NCI-H446 (cell line): ENCODE results near the gene MYO3B.

Experiments
- DNase-seq, 2 experiments: peaks; one replicate each; lab custom pipeline; 2025; lab: John Stamatoyannopoulos, UW

MYO3B gene

GRCh38 chr2:170237572-170238120 is 59.7 kb downstream of the MYO3B start:
- DNase-seq, result no peak

GRCh38 chr2:170238776-170239175 is 60.8 kb downstream of the MYO3B start:
- no peak for DNase-seq

- DNase-seq, result no peak
Observed at GRCh38 chr2:170240629-170241028, 62.7 kb downstream of the MYO3B start.

DNA sequence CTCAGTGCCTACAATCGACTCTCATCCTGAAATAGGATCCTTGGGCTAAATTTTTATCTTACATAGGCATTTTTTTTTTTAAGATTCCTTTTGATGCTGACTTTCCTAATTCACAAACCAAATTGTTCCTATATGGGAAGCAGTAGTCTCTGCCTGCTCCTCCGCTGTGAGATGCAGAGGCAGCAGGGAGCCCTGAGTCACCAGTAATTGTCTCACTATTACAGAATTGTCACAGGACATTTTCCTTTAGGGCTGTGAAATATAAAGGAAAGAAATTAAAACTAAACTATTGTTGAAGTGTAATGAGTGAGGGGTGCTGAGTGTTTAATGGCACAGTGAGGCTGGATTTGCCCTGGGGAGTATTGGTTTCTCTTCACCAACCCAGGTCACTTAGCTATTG is 63.8 kb downstream of the MYO3B start:
- DNase-seq, result no peak

GRCh38 chr2:170243118-170243837 is 65.3 kb downstream of the MYO3B start:
- DNase-seq, result no peak

GRCh38 chr2:170243898-170244297 is 66.0 kb downstream of the MYO3B start:
- DNase-seq, result no peak

DNA sequence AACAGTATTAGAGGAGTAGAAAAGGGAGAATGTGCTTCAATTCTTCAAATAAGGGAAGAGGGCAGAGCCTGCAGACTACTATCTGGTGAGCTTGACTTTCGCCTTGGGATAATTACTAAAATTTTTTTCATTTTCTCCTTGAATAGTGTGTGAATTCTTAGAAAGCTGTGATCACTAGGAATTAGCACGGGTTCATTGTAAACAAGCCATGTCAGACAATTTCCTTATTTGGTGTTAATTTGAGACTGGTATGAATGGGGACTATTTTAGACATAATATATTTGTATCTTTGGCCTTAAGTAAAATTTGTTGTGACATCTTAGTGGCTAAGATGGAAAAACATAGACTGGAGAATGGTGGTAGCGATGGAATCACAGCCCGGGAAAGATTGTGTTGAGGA is 66.6 kb downstream of the MYO3B start:
- DNase-seq, result no peak

DNA sequence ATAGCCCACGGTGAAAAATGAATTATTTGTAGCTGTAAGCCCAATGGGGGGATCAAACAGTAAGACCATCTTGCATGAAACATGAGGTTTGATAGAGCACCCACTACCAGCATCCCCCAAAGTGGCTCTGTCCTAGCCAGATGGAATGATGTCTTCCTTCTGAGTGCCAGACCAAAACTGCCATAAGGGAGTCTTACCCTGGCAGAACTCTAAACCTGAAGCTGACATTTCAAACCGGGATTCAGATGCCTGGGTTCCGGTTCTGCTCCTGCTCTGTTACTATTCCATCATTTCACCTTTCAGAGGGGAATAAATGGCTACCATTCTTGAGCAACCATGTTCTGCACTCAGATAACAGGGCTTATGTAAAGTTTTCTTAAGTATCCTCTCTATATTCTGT is 67.4 kb downstream of the MYO3B start:
- no peak for DNase-seq

DNA sequence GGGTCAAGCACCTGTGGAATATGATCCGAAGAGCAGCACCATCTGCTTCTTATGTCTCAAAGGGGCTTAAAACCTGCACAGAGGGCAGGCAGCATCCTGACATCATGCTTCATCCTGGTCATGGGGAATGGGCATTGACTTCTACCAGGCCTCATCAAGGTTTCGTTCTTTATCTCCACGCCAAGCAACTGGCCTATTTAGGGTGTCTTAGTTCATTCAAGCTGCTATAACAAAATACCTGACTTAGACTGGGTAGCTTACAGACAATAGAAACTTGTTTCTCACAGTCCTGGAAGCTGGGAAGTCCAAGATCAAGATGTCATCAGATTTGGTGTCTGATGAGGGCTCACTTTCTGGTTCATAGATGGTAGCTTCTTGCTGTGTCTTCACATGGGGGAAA is 69.4 kb downstream of the MYO3B start:
- DNase-seq, result no peak

GRCh38 chr2:170247882-170248393 is 70.0 kb downstream of the MYO3B start:
- DNase-seq, result no peak

GRCh38 chr2:170248574-170249393 is 70.8 kb downstream of the MYO3B start:
- no peak for DNase-seq

GRCh38 chr2:170249761-170250160 is 71.8 kb downstream of the MYO3B start:
- DNase-seq, result no peak

GRCh38 chr2:170250584-170250983 is 72.6 kb downstream of the MYO3B start:
- no peak for DNase-seq

DNA sequence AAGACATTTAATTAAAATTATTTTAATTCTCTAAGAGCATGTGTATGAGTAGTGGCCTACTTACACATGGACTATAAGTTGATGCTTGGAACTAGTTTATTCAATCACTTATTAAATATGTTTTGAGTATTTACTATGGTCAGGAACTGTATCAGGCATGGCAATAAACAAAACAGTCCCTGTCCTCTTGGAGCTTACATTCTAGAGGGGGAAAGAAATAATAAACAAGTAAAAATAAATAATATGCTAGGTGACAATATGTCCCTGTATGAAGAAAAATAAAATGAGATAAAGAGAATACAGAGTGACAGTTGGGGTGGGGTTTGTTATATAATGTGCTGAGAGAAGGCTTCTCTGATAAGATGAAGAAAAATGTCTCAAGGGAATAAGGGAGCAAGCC is 74.5 kb downstream of the MYO3B start:
- DNase-seq, result no peak

- DNase-seq, result no peak
Observed at GRCh38 chr2:170253721-170254230, 75.8 kb downstream of the MYO3B start.

DNA sequence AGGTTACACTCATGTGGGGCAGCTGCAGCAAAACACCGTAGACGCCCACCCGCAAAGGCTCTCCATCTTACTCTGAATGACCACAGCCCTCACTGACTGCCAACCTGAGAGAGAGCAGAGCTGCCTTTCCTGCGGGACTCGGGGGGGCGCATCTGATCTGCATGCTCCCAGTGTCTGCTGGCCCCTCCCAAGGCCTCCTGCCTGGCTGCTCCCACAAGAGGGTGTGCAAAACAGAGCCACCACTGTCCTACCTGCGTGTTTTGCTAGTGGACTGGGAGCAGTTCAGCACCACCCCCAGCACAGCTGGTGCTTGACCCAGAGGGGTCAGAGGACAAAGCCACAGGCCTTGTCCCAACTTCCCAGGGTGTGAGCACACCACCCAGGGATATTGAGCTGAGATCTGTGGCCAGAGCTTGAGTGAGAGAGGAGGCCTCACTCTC is 76.4 kb downstream of the MYO3B start:
- no peak for DNase-seq

GRCh38 chr2:170255137-170255536 is 77.2 kb downstream of the MYO3B start:
- DNase-seq, result no peak

DNA sequence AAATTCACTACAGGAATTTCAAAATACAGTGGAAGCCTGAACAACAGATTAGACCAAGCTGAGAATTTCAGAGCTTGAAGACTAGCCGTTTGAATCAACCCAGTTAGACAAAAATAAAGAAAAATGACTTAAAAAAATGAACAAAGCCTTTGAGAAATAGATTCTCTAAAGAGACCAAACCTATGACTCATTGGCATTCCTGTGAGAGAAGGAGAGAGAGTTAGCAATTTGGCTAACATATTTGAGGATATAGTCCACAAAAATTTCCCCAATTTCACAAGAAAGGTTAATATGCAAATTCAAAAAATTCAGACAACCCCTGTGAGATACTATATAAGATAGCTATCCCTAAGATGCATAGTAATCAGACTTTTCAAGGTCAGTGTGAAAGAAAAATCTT is 78.0 kb downstream of the MYO3B start:
- DNase-seq, result no peak

- no peak for DNase-seq
Observed at GRCh38 chr2:170258382-170258781, 80.4 kb downstream of the MYO3B start.

- DNase-seq, result no peak
Observed at GRCh38 chr2:170260188-170260587, 82.2 kb downstream of the MYO3B start.

DNA sequence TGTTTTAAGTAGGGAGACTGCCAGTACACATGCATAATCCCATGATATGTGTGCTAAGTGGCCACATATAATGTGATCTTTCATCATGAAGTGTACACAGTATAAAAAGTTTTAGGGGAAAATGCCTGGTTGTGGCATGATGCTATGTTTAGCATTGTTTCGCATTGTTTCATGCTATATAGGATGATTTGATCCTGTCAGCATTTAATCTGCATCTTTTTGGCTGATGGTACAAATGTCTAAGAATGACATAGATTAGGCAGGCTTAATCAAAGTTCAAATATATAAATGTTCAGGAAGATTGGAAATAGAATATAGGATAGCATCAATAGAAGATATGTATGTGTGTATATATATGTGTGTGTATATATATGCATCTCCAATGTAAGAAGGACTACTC is 83.6 kb downstream of the MYO3B start:
- DNase-seq, result no peak

DNA sequence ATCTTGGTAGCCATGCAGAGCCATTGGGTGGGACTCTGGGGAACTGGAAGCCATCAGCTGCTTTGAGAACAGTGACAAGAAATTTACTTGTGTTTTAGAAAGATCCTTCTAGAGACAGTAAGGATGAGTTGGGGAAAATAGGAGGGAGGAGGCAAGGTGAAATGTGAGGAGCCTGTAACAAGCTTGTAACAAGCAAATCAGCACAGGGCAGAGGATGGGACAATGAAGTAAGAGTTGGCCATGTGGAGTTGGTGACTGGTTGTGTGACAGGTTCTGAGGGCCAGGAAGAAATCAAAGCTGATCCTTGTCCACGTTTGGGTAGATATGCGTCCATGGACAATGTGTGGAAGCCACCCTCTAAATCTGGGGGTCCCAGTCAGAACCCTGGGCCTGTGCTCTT is 84.4 kb downstream of the MYO3B start:
- DNase-seq, result no peak

- DNase-seq, result no peak
Observed at GRCh38 chr2:170262806-170263205, 84.9 kb downstream of the MYO3B start.
